Fibroblast of skin of right quadriceps (primary cell): ENCODE results near the gene DTNB.
"Not testable (repeated sequence)": the region's sequence is repeated elsewhere in the genome, so short reads cannot be mapped to it uniquely, and the experiment has no call there.

Experiments used
- DNase-seq: peaks from one replicate; pipeline ENCODE4 v3.0.0-alpha.2; 2013

The DTNB gene

DNA sequence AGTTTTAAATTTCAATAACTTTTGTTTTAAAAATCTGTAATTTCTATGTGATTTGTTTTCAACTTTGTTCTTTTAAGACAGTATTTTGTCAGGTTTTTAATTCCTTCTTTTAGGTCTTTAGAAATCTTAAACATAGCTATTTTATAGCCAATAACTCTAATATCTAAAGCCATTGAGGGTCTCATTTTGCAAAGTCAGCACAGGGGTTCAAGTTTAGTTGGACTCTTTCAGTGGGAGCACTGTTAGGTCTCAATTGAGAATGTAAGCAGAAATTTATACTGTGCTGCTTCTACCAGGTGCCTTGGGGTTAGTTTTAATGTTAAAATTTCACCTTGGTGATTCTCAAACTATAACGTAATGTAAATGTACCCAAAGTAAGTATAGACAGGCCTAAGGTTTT is 226.4 kb downstream of the DTNB start:
- no peak for DNase-seq

GRCh38 chr2:25446122-25446521 is 227.3 kb downstream of the DTNB start:
- DNase-seq: no peak

DNA sequence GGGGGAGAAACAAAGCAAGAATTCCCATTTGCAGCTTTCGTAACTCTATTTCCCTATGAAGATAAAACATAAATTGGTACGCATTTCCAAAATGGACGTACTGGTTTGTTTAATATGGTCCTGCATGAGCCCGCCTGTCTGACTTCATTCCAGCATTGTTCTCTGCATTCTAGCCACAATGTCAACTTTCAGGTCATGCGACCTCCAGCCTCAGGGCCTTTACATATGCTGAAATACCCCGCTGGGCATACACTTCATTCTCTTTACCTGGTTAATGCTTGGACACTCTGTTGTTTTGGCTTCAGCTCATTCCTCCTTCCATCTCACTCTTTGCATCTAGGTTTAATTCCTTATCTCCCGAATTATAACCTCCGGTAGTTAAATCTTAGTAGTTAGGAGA is 227.9 kb downstream of the DTNB start:
- DNase-seq: no peak

DNA sequence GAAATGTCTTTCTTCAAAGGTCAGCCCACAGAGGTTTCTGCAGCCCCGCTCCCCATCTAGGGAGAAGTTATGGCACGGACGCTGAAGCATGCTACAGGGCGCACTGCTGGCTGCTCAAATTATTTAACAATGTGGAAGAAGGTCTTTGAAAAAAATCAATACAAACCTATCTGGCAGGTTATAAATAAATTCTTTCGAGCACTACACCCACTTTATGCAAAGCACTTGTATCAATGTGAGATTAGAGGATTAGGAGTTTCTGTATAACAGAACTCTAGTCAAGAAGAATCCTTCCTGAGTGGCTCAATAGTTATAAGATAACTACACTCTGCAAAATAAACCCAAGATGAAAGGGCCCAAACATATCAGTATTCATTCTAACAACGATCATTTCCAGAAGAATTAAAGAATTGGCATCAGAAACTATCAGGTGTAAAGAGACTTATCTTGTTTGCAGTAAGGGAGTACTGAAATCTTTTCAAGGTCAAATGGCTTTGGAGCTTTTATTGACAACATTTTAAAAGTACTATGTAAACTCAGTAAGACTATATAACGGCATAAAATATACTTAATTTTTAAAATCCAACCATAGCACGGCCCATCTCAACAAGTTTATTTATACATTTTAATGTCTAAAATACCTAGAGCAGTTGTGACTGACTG is 228.6 kb downstream of the DTNB start:
- no peak for DNase-seq

DNA sequence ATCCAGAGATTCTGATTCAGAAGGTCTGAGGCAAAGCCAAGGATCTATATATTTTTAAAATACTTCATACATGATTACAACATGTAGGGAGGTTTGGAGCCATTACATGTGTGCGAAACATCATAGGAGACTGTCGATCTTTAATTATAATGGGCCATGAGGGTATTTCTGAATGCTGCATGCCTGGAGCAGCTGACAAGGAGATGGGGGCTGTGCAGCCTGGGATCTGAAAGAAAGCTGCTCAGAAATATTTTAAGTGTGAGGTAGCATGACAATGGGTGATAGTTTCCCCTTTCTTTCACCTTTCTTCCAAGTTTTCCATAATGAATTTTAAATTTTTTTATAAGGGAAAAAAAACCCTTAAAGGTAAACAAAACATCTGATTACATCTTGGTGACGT is 229.6 kb downstream of the DTNB start:
- no peak for DNase-seq

GRCh38 chr2:25441353-25441752 is 232.0 kb downstream of the DTNB start:
- DNase-seq: no peak

GRCh38 chr2:25438793-25439192 is 234.6 kb downstream of the DTNB start:
- no peak for DNase-seq

- no peak for DNase-seq
Observed at GRCh38 chr2:25437881-25438662, 235.3 kb downstream of the DTNB start.

DNA sequence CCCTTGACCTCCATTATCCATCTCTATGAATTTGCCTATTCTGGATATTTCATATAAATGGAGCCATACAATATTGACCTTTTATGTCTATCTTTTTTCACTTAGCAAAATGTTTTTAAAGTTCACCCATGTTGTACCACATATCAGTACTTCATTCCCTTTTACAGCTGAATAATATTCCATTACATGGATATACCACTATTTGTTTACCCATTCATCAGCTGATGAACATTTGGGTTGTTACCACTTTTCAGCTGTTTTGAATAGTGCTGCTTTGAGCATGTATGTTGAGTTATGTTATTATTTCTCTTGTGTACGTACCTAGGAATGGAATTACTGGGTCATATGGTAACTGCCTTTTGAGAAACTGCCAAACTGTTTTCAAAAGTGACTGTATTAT is 238.0 kb downstream of the DTNB start:
- DNase-seq: no peak

- no peak for DNase-seq
Observed at GRCh38 chr2:25431604-25432003, 241.8 kb downstream of the DTNB start.

GRCh38 chr2:25430556-25430955 is 242.8 kb downstream of the DTNB start:
- DNase-seq: no peak

- DNase-seq: no peak
Observed at GRCh38 chr2:25426326-25426725, 247.1 kb downstream of the DTNB start.

DNA sequence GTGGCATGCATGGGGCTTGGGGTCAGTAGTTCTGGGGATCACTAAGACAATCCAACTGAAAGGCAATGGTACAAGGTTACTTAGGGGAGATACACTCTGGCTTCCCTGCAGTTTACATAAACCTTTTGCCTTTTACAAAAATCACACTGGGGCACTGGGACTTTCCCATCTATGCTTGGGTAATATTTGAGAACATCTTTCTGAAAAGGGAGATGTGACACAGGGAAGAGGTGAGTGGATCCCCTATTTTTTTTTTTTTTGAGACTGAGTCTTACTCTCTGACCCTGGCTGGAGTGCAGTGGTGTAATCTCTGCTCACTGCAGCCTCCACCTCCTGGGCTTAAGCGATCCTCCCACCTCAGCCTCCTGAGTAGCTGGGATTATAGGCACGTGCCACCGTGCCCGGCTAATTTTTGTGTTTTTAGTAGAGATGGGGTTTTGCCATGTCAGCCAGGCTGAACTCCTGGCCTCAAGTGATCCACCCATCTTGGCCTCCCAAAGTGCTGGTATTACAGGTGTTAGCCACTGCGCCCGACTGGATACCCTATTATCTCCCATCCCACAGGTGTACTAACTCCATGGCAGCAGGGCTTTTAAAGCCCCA is 248.8 kb downstream of the DTNB start:
- no peak for DNase-seq

DNA sequence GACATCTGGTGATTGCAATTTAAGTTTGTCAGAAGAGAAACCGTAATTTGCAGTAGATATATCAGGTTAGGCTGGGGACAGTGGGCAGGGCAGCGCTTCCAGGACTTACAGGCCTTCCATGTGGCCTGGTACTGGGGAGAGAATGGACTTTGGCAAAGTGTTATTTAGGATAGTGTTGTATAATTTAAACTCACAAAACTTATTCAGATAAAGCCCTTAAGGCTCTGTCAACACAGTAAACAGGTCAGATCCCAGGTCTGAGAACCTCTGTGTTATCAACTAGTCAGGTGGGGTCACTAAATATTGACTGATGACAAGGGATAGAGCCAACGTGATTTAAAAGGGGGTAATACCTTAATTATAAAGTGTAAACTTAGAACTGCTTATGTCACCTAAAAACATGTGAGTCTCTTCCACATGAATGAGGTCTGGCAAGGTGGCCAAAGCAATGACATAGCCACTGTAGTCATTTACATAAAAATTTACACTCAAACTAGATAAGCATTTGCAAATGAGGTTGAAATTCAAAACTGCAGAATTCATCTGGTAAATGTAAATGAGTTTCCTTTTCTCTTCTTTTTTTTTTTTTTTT is 251.5 kb downstream of the DTNB start:
- no peak for DNase-seq

GRCh38 chr2:25421289-25421688 is 252.1 kb downstream of the DTNB start:
- DNase-seq: no peak

- DNase-seq: no peak
Observed at GRCh38 chr2:25420820-25421237, 252.5 kb downstream of the DTNB start.

DNA sequence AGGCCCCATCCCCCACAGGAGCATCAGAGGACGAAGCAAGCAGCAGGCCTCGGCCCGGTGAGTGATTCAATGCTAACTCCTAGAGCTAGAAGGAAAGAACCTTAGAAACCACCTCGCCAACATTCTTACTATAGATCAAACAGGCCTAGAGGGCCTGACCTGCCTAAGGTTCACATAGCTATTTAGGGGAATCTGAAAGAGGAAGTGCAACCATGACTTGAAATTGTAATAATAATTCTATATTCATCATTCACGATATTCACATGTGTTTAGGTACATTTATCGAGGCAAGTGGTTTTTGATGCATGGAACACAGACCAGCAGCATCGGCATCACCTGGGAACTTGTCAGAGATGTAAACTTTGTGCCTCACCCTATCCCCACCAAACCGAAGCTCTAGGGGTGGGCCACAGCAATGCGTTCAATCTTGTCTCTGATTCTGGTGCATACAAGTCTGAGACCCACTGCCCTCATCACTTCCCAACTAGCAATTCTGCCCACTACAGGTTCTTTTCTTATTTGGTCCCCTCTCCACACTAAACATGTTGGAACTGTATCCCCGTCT is 253.6 kb downstream of the DTNB start:
- DNase-seq: no peak

DNA sequence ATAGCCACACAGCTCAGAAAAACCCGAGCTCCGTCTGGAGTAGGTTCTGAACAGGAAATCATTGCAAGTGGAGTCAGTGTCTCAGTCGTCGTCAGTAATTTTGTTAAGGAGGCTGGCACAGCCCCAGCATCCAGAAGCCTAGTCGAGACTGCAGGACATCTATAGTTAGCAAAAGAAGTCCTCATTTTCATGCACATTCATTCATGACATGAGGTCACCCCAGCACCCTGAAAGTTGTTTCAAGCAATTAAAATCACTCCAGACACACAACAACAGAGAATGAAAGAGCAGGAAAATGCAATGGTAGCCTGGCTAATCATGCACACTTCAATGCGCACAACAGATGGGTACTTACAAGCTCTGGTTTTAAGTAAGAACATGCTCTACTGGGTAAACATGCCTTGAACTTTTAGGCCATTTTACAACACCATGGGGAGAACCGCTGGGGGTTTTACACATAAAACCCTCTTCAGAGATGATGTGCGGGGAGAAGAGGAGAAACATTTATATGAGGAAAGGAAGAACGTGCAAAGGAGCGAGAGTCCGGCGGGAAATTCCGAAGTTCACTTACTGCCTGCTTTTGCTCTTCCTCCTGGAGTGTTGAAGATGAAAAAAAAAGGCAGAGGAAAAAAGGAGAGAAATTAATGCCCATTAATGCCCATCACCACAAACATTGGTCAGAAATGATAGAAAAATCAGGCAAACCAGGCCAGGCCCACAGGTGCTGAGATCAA is 254.3 kb downstream of the DTNB start:
- peak; percentile 10 for DNase-seq

DNA sequence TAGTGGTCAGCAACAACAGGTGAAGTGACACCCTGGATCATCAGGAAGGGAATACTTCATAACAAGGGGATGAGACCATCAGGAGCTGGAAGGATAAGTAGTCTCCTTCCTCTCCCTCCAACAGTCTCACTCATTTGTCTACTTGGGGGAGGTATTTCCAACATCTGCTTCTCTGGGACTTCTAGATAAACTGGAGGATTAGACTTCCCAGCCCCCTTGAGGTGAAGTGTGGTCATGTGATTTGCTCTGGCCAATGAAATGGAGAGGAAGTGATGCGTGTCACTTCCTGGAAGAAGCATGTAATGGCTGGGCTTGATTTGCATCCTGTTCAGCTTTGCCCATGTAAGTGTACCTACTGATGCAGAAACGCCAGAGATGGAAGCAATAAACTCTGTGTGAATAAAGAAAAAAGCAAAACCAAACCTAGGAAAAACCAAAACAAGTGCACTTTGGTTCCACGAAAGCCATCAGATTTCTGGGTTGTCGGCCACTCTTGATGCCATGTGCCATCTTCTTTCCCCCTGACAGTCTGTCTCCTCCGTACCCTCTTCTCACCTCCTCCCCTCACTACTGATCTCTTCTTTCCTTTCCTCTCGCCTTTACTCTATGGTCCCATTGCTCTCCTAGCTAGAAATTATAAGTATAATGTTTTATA is 255.5 kb downstream of the DTNB start:
- no peak for DNase-seq

DNA sequence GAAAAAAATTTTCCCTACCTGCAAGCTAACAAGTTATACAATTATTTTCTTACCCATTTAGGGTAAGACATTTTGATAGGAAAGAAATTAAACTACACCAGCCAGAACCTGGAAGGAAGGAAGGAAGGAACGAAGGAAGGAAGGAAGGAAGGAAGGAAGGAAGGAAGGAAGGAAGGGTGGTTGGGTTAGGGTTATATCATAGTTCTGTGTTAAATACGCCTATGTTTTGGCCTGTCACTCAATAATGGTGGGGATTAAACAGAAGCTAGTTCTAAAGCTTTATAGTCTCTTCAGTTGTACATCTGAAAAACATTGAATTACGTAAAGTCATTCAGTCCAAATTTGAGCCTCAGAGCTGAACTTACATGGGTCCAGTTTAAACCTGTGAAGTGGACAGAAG is 256.7 kb downstream of the DTNB start:
- DNase-seq: no peak

DNA sequence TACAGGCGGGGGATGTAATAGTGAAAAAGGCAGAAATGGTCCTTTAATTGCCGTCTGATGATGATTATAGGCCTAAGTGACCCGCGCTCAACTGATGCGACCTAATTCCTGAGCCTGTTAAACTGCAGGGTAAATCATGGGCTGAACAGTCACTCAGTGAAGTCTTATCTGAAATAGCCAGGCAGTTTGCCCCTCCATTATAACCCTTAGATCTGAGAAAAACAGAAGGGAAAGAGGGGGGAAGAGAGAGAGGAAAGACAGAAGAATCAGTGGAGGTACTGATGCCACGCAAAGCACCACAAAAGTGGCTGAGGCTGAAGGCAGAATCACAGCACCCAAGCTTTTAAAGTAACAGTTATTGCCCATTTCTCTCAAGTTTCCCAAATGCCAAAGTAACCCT is 258.6 kb downstream of the DTNB start:
- DNase-seq: no peak

- DNase-seq: not testable (repeated sequence)
Observed at GRCh38 chr2:25413409-25413808, 260.0 kb downstream of the DTNB start.
